Activated T-helper 17 cell treated with anti-CD3 and anti-CD28 coated beads, Interleukin-2, amount 50 U/mL, for 72 hours (primary cell): ENCODE data around the gene EHMT1. TPM values are rescaled to one million over a fixed set of nuclear protein-coding genes. Genes with fewer than 3 reads are reported as not detected.

Source experiments
- ATAC-seq: fragments of 150-1000 bp; cut with Tn5 transposase; replicated peaks from 2 replicates; pipeline ENCODE4 v1.10.0; 2021; ENCODE audit warnings: mild to moderate bottlenecking, moderate library complexity
- H3K27ac Mint-ChIP-seq: one replicate; pipeline ENCODE4 v1.8.0; 2022; ENCODE audit warnings: mixed read lengths
- H3K27me3 Mint-ChIP-seq: one replicate; pipeline ENCODE4 v1.8.0; 2022; ENCODE audit warnings: mixed read lengths
- H3K36me3 Mint-ChIP-seq: one replicate; pipeline ENCODE4 v1.8.0; 2022; ENCODE audit warnings: low read depth, mild to moderate bottlenecking, mixed read lengths
- H3K4me1 Mint-ChIP-seq: one replicate; pipeline ENCODE4 v1.8.0; 2022; ENCODE audit warnings: mixed read lengths
- H3K4me3 Mint-ChIP-seq: one replicate; pipeline ENCODE4 v1.8.0; 2022; ENCODE audit warnings: mild to moderate bottlenecking, mixed read lengths
- H3K9me3 Mint-ChIP-seq: one replicate; pipeline ENCODE4 v1.8.0; 2022; ENCODE audit warnings: mixed read lengths
- total RNA-seq, 2 donors: library from RNA; stranded (reverse); gene quantifications; one replicate each; pipeline ENCODE4 v1.2.3, GENCODE V29; 2022

The EHMT1 gene
- total RNA-seq, 2 donors from 2014 or later = 77.2 to 77.8 TPM

DNA sequence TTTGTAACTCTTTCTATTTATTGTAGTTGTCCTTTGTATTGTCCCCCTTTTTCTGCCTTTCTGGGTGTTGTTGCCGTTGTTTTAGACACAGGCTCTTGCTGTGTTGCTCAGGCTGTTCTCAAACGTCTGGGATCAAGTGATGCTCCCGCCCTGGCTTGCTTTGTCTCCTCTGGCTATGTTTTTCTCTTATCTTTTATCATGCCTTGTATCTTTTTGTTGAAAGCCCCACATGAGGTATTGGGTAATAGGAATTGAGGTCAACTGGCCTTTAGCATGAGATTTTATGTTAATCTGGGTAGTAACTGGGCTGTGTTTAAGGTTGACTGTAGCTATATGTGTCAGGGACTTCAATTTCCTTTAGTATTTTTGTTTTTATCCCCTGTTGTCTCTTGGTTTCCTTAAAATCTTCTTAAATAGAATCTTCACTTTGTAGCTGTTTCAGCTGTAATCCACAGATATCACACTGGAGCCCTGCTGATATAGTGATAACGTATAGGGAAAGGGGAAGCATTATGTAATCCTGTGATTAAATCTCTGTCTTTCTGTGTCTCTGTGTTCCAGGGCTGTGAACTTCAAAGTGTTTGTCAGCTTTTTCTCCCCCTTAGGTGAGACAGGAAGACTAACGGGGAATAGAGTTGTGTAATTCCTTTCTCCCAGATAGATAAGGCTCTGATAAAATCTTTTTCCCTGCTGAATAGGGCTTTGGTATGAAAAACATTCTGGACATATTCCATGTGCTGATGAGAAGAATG lies 232.9 kb downstream of the EHMT1 start:
- peaks cover 5% of the 10 kb centered on the region for H3K4me1 Mint-ChIP-seq
- no peak for ATAC-seq
- no peak overlapping the region for H3K27ac Mint-ChIP-seq
- no peaks in the 10 kb centered on the region for H3K27me3 Mint-ChIP-seq
- no peaks in the 10 kb centered on the region for H3K36me3 Mint-ChIP-seq
- H3K4me3 Mint-ChIP-seq = no peak overlapping the region
- peaks cover 18% of the 10 kb centered on the region for H3K9me3 Mint-ChIP-seq

- Mint-ChIP-seq H3K9me3 (peaks cover 18% of the 10 kb centered on the region), H3K27me3 (no peaks in the 10 kb centered on the region), H3K4me1 (peaks cover 5% of the 10 kb centered on the region), H3K4me3 (no peak overlapping the region), H3K36me3 (no peaks in the 10 kb centered on the region), H3K27ac (no peak overlapping the region)
- ATAC-seq = peak; percentile 51
Measured at GRCh38 chr9:137853392-137853995, 234.7 kb downstream of the EHMT1 start.

DNA sequence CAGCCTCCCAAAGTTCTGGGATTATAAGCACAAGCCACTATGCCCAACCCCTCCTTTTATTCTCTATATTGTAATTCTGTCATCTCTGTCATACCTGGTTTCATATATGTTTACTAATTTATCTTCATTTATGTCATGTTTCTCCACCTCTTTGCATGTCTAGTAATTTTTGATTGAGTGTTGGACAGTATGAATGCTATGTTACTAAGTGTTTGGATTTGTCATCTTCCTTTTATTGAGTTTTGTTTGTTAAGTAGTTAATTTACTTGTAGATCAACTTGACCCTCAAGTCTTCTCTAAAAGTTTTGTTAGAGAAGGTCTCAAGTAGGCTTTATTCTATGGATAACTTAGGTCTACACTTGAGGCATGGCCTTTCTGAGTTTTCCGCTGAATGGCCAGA lies 241.6 kb downstream of the EHMT1 start:
- Mint-ChIP-seq H3K27me3 (peaks cover 6% of the 10 kb centered on the region), H3K27ac (no peak overlapping the region), H3K9me3 (peaks cover 21% of the 10 kb centered on the region), H3K4me3 (no peak overlapping the region), H3K36me3 (peaks cover 4% of the 10 kb centered on the region), H3K4me1 (no peaks in the 10 kb centered on the region)
- no peak for ATAC-seq

DNA sequence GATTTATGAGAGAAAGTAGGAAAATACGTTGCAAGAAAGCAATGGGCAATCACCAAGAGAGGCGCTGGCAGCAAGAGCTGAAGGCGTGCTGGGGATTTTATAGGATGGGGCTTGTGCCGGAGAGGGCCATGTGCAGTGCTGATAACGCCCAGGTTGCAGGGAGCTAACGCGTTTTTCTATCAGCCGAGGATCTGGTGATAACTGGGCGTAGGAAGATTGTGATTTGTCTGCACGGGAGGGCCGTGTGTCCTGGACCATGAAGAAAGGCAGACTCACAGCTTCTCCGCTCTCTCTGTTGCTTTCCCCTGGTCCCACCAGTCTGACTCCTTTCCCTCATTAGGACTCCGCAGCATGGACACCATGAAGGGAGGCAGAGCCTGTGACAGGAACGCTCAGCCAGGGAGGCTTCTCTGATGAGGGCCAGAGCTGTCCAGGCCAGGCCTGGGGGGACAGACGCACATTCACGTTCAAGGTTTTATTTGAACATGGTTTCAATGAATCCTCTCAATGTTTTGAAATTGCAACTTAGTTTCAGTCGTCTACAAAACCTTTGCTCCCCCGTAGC lies 246.9 kb downstream of the EHMT1 start:
- ATAC-seq = no peak
- Mint-ChIP-seq H3K4me3 (no peak overlapping the region), H3K27ac (no peak overlapping the region), H3K36me3 (peaks cover 4% of the 10 kb centered on the region), H3K4me1 (no peaks in the 10 kb centered on the region), H3K27me3 (peaks cover 26% of the 10 kb centered on the region), H3K9me3 (peaks cover 7% of the 10 kb centered on the region)

GRCh38 chr9:137866226-137867141 lies 247.7 kb downstream of the EHMT1 start:
- Mint-ChIP-seq H3K9me3 (peaks cover 7% of the 10 kb centered on the region), H3K36me3 (peaks cover 4% of the 10 kb centered on the region), H3K27ac (no peak overlapping the region), H3K4me1 (no peaks in the 10 kb centered on the region), H3K4me3 (no peak overlapping the region), H3K27me3 (peaks cover 26% of the 10 kb centered on the region)
- ATAC-seq = no peak

- H3K4me1 Mint-ChIP-seq = no peaks in the 10 kb centered on the region
- H3K4me3 Mint-ChIP-seq = no peak overlapping the region
- no peak for ATAC-seq
Measured at GRCh38 chr9:137870432-137870831, 251.6 kb downstream of the EHMT1 start.

DNA sequence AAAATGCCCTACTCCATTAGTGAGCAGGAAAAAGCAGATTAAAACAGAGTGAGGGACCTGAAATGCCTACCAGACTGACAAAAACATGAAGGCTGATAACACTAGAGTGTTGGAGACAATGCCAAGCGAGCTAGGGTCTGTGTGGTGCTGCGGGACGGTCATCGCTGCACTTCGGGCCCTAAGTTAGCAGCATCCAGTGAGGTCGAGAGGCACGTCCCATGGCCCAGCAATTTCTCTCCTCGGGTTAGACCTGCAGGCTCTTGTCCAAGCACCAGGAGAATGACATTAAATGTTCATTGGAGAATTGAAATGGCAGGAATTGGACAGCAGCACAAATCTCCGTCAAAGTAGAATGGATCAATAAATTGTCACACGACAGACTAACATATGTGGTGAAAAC lies 253.5 kb downstream of the EHMT1 start:
- no peak for ATAC-seq
- peaks cover 36% of the 10 kb centered on the region for H3K27me3 Mint-ChIP-seq
- no peak overlapping the region for H3K4me3 Mint-ChIP-seq
- no peaks in the 10 kb centered on the region for H3K9me3 Mint-ChIP-seq
- H3K36me3 Mint-ChIP-seq = peaks cover 5% of the 10 kb centered on the region
- no peak overlapping the region for H3K27ac Mint-ChIP-seq
- H3K4me1 Mint-ChIP-seq = peaks cover 3% of the 10 kb centered on the region

More at GRCh38 chr9:137870432-137870831, 251.6 kb downstream of the EHMT1 start:
- Mint-ChIP-seq H3K27ac (no peak overlapping the region), H3K36me3 (no peaks in the 10 kb centered on the region), H3K9me3 (no peaks in the 10 kb centered on the region), H3K27me3 (peaks cover 33% of the 10 kb centered on the region)

DNA sequence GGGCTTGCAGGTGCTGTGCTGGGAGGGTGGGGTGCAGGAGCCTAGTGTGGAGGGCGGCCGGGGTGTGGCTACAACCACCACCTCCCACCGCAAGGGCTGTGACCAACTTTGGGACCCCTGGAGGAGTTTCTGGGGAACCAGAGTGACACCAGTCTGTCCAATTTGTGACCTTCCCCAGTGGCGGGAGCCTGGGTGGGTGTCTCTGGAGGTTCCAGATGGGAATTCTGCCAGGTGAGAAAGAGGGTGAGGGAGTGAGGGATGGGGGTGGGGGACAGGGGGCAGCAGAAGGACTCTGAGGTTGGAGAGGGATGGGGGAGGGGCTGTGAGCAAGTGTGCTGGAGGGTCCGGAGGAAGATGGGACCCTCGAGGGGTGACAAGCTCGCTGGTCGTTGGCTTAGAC lies 254.6 kb downstream of the EHMT1 start:
- no peaks in the 10 kb centered on the region for H3K9me3 Mint-ChIP-seq
- ATAC-seq = no peak
- peaks cover 3% of the 10 kb centered on the region for H3K4me1 Mint-ChIP-seq
- H3K4me3 Mint-ChIP-seq = no peak overlapping the region
- H3K27me3 Mint-ChIP-seq = peaks cover 31% of the 10 kb centered on the region
- H3K27ac Mint-ChIP-seq = no peak overlapping the region
- H3K36me3 Mint-ChIP-seq = peaks cover 5% of the 10 kb centered on the region

DNA sequence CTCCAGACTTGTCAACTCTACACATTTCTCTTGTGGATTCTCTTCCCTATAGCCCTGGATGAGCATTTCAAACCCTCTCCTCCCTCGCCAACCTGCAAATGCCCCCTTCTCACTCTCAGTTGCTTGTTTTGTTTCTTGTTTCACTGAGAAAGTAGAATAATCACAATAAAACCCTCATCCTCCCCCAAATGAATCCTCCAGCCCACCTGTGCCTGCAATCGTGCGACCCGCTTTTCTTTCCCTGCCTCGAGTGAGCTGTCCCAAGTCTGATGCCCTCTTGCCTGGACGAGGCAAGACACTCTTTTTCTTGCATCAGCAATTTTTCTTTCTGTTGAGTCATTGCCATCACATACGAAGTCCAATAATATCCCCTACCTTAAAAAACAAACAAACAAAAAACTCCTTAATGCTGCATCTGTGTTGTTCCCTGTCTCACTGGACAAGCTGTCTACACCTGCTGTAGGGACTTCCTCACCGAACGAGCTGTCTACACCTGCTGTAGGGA lies 255.1 kb downstream of the EHMT1 start:
- Mint-ChIP-seq H3K27ac (no peak overlapping the region), H3K27me3 (peaks cover 27% of the 10 kb centered on the region), H3K4me1 (peaks cover 3% of the 10 kb centered on the region), H3K4me3 (no peak overlapping the region), H3K36me3 (peaks cover 5% of the 10 kb centered on the region), H3K9me3 (no peaks in the 10 kb centered on the region)
- ATAC-seq = no peak

- no peak for ATAC-seq
- Mint-ChIP-seq H3K9me3 (no peaks in the 10 kb centered on the region), H3K4me3 (no peak overlapping the region), H3K4me1 (peaks cover 3% of the 10 kb centered on the region), H3K27me3 (peaks cover 28% of the 10 kb centered on the region), H3K36me3 (peaks cover 5% of the 10 kb centered on the region), H3K27ac (no peak overlapping the region)
Measured at GRCh38 chr9:137875354-137875753, 256.5 kb downstream of the EHMT1 start.

- H3K27me3 Mint-ChIP-seq = peaks cover 28% of the 10 kb centered on the region
- no peak overlapping the region for H3K27ac Mint-ChIP-seq
- H3K36me3 Mint-ChIP-seq = peaks cover 5% of the 10 kb centered on the region
- ATAC-seq = no peak
- peaks cover 3% of the 10 kb centered on the region for H3K4me1 Mint-ChIP-seq
- H3K4me3 Mint-ChIP-seq = no peak overlapping the region
- H3K9me3 Mint-ChIP-seq = no peaks in the 10 kb centered on the region
Measured at GRCh38 chr9:137875846-137876245, 257.0 kb downstream of the EHMT1 start.

- peaks cover 3% of the 10 kb centered on the region for H3K4me1 Mint-ChIP-seq
- no peak overlapping the region for H3K27ac Mint-ChIP-seq
- H3K36me3 Mint-ChIP-seq = peaks cover 5% of the 10 kb centered on the region
- no peak for ATAC-seq
- H3K9me3 Mint-ChIP-seq = no peaks in the 10 kb centered on the region
- peak overlapping the region; percentile 14 for H3K4me3 Mint-ChIP-seq
- H3K27me3 Mint-ChIP-seq = peaks cover 28% of the 10 kb centered on the region
Measured at GRCh38 chr9:137876269-137876668, 257.5 kb downstream of the EHMT1 start.

GRCh38 chr9:137876781-137877386 lies 258.1 kb downstream of the EHMT1 start:
- peaks cover 3% of the 10 kb centered on the region for H3K4me1 Mint-ChIP-seq
- no peak overlapping the region for H3K27ac Mint-ChIP-seq
- peaks cover 5% of the 10 kb centered on the region for H3K36me3 Mint-ChIP-seq
- peaks cover 26% of the 10 kb centered on the region for H3K27me3 Mint-ChIP-seq
- H3K4me3 Mint-ChIP-seq = peak overlapping the region; percentile 14
- no peak for ATAC-seq
- H3K9me3 Mint-ChIP-seq = no peaks in the 10 kb centered on the region
